ENCODE results near the gene ARFGEF3. TPM values are rescaled to one million over a fixed set of nuclear protein-coding genes. Genes with fewer than 3 reads are reported as not detected.

Gene ARFGEF3
- total and polyA plus RNA-seq, 7 donors, result 1.5 to 5.2 (median 3.5) TPM

DNA sequence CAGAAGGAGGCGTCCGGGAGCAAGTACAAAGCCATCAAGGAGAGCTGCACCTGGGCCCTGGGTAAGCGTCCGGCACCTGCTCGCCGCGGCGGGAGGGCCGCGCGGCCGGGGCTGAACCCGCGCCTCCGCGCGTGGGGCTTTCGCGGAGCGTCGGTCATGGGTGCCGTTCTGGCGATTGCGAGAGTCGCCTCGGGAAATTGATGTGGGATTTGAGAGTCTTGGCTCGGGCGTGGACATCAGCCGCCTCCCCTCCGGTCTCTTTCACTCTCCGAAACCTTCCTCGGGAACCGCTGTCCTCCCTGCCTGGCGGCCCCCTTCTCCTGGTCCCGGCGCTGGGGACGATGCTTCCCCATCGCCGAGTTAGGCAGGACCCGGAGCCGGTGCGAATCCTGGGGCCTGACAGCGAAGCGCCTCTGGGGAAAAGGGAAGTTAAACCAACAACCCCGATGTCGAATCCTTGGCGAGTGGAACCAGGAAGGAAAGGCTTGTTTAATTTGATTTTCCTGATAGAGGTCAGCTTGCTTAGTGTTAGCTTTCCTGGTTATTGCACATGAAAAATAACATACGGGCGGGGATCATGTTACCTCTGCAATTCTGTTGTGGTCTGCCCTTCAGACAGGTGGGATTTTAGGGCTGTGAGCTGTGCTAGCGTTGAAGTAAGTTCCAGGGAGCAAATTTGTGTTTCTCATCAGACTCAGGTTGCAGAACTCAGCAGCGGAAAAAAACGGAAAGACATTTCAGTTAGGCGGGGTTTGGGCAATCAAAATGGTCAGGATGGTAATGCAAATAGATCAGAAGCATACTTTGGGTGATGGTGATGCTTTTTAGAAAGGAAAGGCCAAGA lies 594 bp downstream of the ARFGEF3 start:
- TF ChIP-seq POLR2AphosphoS5 (IDR thresholded peaks at IDR 0.05) (no peak), POLR2A (IDR thresholded peaks at IDR 0.05) (no peak), EP300 (IDR thresholded peaks at IDR 0.05) (no peak), CTCF (IDR thresholded peaks at IDR 0.05) (no peak)
- peak overlapping the region in 3 of 4 donors; percentile 23 to 52 (median 47) for H3K27ac ChIP-seq
- peaks cover 0 to 16% (median 12%) of the 10 kb centered on the region in 4 donors for H3K4me1 ChIP-seq
- peaks cover 6 to 26% (median 11%) of the 10 kb centered on the region in 3 donors for H3K27me3 ChIP-seq
- H3K9me3 ChIP-seq, result no peaks in the 10 kb centered on the region
- DNase-seq, result no peak
- H3K4me3 ChIP-seq, result peak overlapping the region; percentile 32 to 59 (median 56)
- no peaks in the 10 kb centered on the region for H3K36me3 ChIP-seq
- WGBS, 2 donors, result 1 to 2% methylated on average over 53 of the region's 53 CpGs
- intact Hi-C loops (cut with DNase I), result no loop called here

GRCh38 chr6:138162955-138163575 lies 1.3 kb downstream of the ARFGEF3 start:
- Histone ChIP-seq H3K36me3 (no peaks in the 10 kb centered on the region), H3K4me3 (no peak overlapping the region), H3K27me3 (peaks cover 6 to 26% (median 11%) of the 10 kb centered on the region in 3 donors), H3K27ac (no peak overlapping the region), H3K9me3 (no peaks in the 10 kb centered on the region), H3K4me1 (peaks cover 0 to 16% (median 12%) of the 10 kb centered on the region in 4 donors)
- intact Hi-C loops (cut with DNase I), result no loop called here
- TF ChIP-seq EP300 (IDR thresholded peaks at IDR 0.05), result no peak
- no peak for TF ChIP-seq POLR2AphosphoS5 (IDR thresholded peaks at IDR 0.05)
- no peak for TF ChIP-seq CTCF (IDR thresholded peaks at IDR 0.05)
- no peak for TF ChIP-seq POLR2A (IDR thresholded peaks at IDR 0.05)
- 56 to 64% methylated on average over 5 of the region's 5 CpGs for WGBS, 2 donors
- no peak for DNase-seq

GRCh38 chr6:138175596-138175995 lies 13.9 kb downstream of the ARFGEF3 start:
- H3K4me1 ChIP-seq, result no peaks in the 10 kb centered on the region
- no peak overlapping the region for H3K4me3 ChIP-seq
- 87 to 91% methylated on average over 2 of the region's 2 CpGs for WGBS, 2 donors
- H3K9me3 ChIP-seq, result peaks cover 0 to 12% (median 9%) of the 10 kb centered on the region in 4 donors
- no peaks in the 10 kb centered on the region for H3K36me3 ChIP-seq
- no peak overlapping the region for H3K27ac ChIP-seq
- no peak for DNase-seq
- no peaks in the 10 kb centered on the region for H3K27me3 ChIP-seq
- TF ChIP-seq POLR2A (IDR thresholded peaks at IDR 0.05), result no peak
- TF ChIP-seq POLR2AphosphoS5 (IDR thresholded peaks at IDR 0.05), result no peak
- no peak for TF ChIP-seq CTCF (IDR thresholded peaks at IDR 0.05)
- TF ChIP-seq EP300 (IDR thresholded peaks at IDR 0.05), result no peak
- intact Hi-C loops (cut with DNase I), result no loop called here

DNA sequence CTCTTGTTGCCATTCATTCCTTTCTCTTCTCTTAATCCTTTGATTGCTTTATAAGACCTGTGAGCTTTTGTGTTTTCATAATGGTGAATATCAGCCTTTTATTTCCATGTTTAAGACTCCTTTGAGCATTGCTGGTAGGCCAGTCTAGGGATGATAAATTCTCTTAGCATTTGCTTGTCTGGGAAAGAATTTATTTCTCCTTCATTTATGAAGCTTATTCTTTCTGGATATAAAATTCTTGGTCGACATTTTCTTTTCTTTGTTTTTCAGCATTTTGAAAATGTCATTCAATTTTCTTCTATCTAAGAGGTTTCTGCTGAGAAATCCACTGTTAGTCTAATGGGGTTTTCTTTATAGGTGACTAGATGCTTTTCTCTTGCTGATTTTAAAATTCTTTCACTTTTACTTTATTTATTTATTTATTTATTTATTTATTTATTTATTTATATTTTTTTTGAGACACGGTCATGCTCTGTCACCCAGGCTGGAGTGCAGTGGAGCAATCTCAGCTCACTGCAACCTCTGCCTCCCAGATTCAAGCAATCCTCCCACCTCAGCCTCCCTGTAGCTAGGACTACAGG lies 15.0 kb downstream of the ARFGEF3 start:
- no peak for TF ChIP-seq POLR2A (IDR thresholded peaks at IDR 0.05)
- TF ChIP-seq EP300 (IDR thresholded peaks at IDR 0.05), result no peak
- TF ChIP-seq POLR2AphosphoS5 (IDR thresholded peaks at IDR 0.05), result no peak
- TF ChIP-seq CTCF (IDR thresholded peaks at IDR 0.05), result no peak
- intact Hi-C loops (cut with DNase I), result no loop called here
- no peak for DNase-seq
- Histone ChIP-seq H3K4me3 (no peak overlapping the region), H3K4me1 (no peaks in the 10 kb centered on the region), H3K27ac (no peak overlapping the region), H3K27me3 (no peaks in the 10 kb centered on the region), H3K9me3 (peaks cover 0 to 12% (median 9%) of the 10 kb centered on the region in 4 donors), H3K36me3 (no peaks in the 10 kb centered on the region)
- WGBS, 2 donors, result 92 to 98% methylated on average over 2 of the region's 2 CpGs
